Neuronal stem cell (in vitro differentiated cells): Measurements from ENCODE around the gene MEN1.

ENCODE experiments used
- DNase-seq: peaks from one replicate; pipeline ENCODE4 v3.0.0-alpha.2; 2013; ENCODE audit warnings: low spot score
- H2AFZ ChIP-seq: one replicate; pipeline ENCODE4 v1.6.1; 2013; ENCODE audit warnings: mild to moderate bottlenecking, low read length, inconsistent platforms
- H2AK5ac ChIP-seq: 2 replicates; pipeline ENCODE4 v1.6.1; 2013; ENCODE audit warnings: low read depth, mild to moderate bottlenecking, inconsistent platforms, low read length, moderate library complexity, mixed read lengths
- H2BK120ac ChIP-seq: 2 replicates; pipeline ENCODE4 v1.6.1; 2013; ENCODE audit warnings: low read depth, mild to moderate bottlenecking, inconsistent platforms, low read length, moderate library complexity, mixed read lengths
- H2BK12ac ChIP-seq: one replicate; pipeline ENCODE4 v1.6.1; 2013; ENCODE audit warnings: low read length, inconsistent platforms
- H2BK15ac ChIP-seq: 2 replicates; pipeline ENCODE4 v1.6.1; 2013; ENCODE audit warnings: mild to moderate bottlenecking, low read length, inconsistent platforms, mixed read lengths
- H2BK5ac ChIP-seq: one replicate; pipeline ENCODE4 v1.6.1; 2013; ENCODE audit warnings: inconsistent platforms, mild to moderate bottlenecking, low read length, moderate library complexity
- H3K14ac ChIP-seq: one replicate; pipeline ENCODE4 v1.6.1; 2013; ENCODE audit warnings: low read length, inconsistent platforms
- H3K18ac ChIP-seq: 2 replicates; pipeline ENCODE4 v1.6.1; 2013; ENCODE audit warnings: low read length, inconsistent platforms
- H3K23ac ChIP-seq: 2 replicates; pipeline ENCODE4 v1.6.1; 2013; ENCODE audit warnings: low read depth, mild to moderate bottlenecking, mixed read lengths, low read length, inconsistent platforms; ENCODE audit not compliant: poor library complexity
- H3K27ac ChIP-seq: replicated peaks from 3 replicates; pipeline ENCODE4 v1.5.1; 2013; ENCODE audit warnings: low read length, inconsistent platforms
- H3K27me3 ChIP-seq, 3 experiments: 2 replicates each; pipeline ENCODE4 v1.6.1; 2013; ENCODE audit warnings: low read length in 3 of 3, mild to moderate bottlenecking in 2 of 3, inconsistent platforms in 1 of 3, low read depth in 1 of 3, mixed read lengths in 1 of 3, moderate library complexity in 1 of 3; ENCODE audit not compliant: control insufficient read depth in 3 of 3, insufficient read depth in 3 of 3
- H3K36me3 ChIP-seq, 2 donors: replicated peaks in 1 of 2; 2 replicates each; pipeline ENCODE4 v1.6.1; 2013; ENCODE audit warnings: low read length in 2 of 2; ENCODE audit not compliant: control insufficient read depth in 2 of 2, insufficient read depth in 2 of 2
- H3K4ac ChIP-seq: 2 replicates; pipeline ENCODE4 v1.6.1; 2013; ENCODE audit warnings: inconsistent platforms, mild to moderate bottlenecking, low read length, moderate library complexity
- H3K4me1 ChIP-seq, 2 donors: 1 replicate in 1 of 2; 2 replicates in 1 of 2; pipeline ENCODE4 v1.6.1; 2013; ENCODE audit warnings: low read length in 2 of 2, low read depth in 1 of 2; ENCODE audit not compliant: control insufficient read depth in 2 of 2, insufficient read depth in 1 of 2
- H3K4me2 ChIP-seq: one replicate; pipeline ENCODE4 v1.6.1; 2013; ENCODE audit warnings: mild to moderate bottlenecking, low read length, inconsistent platforms; ENCODE audit not compliant: insufficient read depth, poor library complexity, severe bottlenecking
- H3K4me3 ChIP-seq, 2 donors: 2 replicates each; pipeline ENCODE4 v1.5.1; 2013; ENCODE audit warnings: low read length in 2 of 2, mild to moderate bottlenecking in 2 of 2, inconsistent platforms in 1 of 2, moderate library complexity in 1 of 2
- H3K79me1 ChIP-seq: one replicate; pipeline ENCODE4 v1.6.1; 2013; ENCODE audit warnings: low read depth, mild to moderate bottlenecking, inconsistent platforms, low read length, moderate library complexity
- H3K9ac ChIP-seq: one replicate; pipeline ENCODE4 v1.6.1; 2013; ENCODE audit warnings: mild to moderate bottlenecking, low read depth, low read length, inconsistent platforms; ENCODE audit not compliant: poor library complexity
- H3K9me3 ChIP-seq, 2 donors: replicated peaks in 1 of 2; 2 replicates each; pipeline versions ENCODE3 to v1.6.1; 2013; ENCODE audit warnings: low read length in 2 of 2, mild to moderate bottlenecking in 2 of 2, inconsistent platforms in 1 of 2, low read depth in 1 of 2, mixed read lengths in 1 of 2, moderate library complexity in 1 of 2; ENCODE audit not compliant: control insufficient read depth in 2 of 2, insufficient read depth in 1 of 2
- H4K8ac ChIP-seq: one replicate; pipeline ENCODE4 v1.6.1; 2013; ENCODE audit warnings: low read depth, mild to moderate bottlenecking, inconsistent platforms, low read length, moderate library complexity
- H4K91ac ChIP-seq: one replicate; pipeline ENCODE4 v1.6.1; 2013; ENCODE audit warnings: low read length, low read depth, mild to moderate bottlenecking, inconsistent platforms; ENCODE audit not compliant: poor library complexity
- WGBS, 2 donors: extraction: QIAGEN DNeasy Blood & Tissue Kit; methylation state at CpG; one replicate each; pipeline ENCODE4 v1.1.7; 2013; ENCODE audit warnings: missing lambda C conversion rate in 2 of 2, mixed read lengths in 1 of 2; ENCODE audit not compliant: insufficient read length in 2 of 2, insufficient replicate concordance in 1 of 2; ENCODE audit errors: extremely low coverage in 2 of 2; 5-methylcytosine and 5-hydroxymethylcytosine counted together

Gene MEN1

DNA sequence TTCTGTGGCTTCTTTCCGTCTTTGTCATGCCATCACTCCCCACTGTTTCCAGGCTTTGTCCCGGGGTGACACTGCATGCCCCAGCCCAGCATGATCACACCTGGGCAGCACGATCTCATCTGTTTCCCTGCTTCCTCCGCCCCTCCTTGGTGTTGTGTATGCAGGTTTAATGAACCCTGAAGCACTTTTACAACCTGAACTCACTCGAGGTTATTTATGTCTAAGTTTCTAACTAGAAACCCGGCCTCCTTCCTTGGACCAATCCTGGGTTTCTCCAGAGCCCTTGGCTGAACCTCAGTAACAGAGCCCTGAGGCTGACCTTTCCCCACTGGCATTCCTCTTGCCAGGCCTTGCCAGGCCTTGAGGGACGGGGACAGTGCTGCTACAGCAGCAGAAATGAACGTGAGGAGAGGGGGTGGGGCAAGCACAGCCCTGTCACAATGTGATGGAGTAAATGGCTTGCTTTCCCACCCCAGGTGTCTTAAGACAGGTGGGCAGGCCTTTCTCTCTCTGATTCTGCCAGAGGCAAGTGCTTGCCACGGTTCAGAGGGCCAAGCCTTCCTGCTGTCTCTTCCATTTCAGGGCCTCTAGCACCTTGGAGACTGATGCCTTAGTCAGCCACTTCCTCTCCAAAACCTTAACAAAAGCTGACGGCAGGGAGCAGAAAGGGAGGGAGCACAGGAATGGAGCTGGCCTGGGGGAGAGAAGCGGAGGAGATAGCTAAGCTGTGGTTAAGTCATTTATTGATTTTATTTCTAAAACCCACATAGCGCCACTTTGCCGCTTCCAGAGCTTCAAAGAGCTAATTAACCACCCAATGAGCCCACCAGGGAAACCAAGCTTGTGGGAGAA, 47.5 kb downstream of the MEN1 start:
- no peak overlapping the region for H3K23ac ChIP-seq
- WGBS, 2 donors = no CpG with 5 or more reads among the region's 13 CpGs
- no peak overlapping the region for H4K8ac ChIP-seq
- H2BK120ac ChIP-seq = no peak overlapping the region
- H3K36me3 ChIP-seq = peaks cover 39 to 58% of the 10 kb centered on the region in 2 donors
- H3K4me2 ChIP-seq = no peak overlapping the region
- H2BK5ac ChIP-seq = no peak overlapping the region
- no peak overlapping the region for H2BK15ac ChIP-seq
- no peak for DNase-seq
- H3K4ac ChIP-seq = no peak overlapping the region
- peak overlapping the region; percentile 49 for H3K27ac ChIP-seq
- H3K4me1 ChIP-seq = peaks cover 45 to 62% of the 10 kb centered on the region in 2 donors
- H3K9me3 ChIP-seq = no peaks in the 10 kb centered on the region
- H3K79me1 ChIP-seq = peaks cover 12% of the 10 kb centered on the region
- no peak overlapping the region for H4K91ac ChIP-seq
- no peak overlapping the region for H2AFZ ChIP-seq
- H3K27me3 ChIP-seq = no peaks in the 10 kb centered on the region
- H3K9ac ChIP-seq = no peak overlapping the region
- no peak overlapping the region for H3K18ac ChIP-seq
- no peak overlapping the region for H3K4me3 ChIP-seq
- no peak overlapping the region for H2BK12ac ChIP-seq
- no peak overlapping the region for H3K14ac ChIP-seq
- H2AK5ac ChIP-seq = no peak overlapping the region

GRCh38 chr11:64762277-64762673, 48.1 kb downstream of the MEN1 start:
- no peaks in the 10 kb centered on the region for H3K27me3 ChIP-seq
- no peak overlapping the region for H2BK120ac ChIP-seq
- no peak overlapping the region for H3K4me2 ChIP-seq
- H2AFZ ChIP-seq = no peak overlapping the region
- peaks cover 8% of the 10 kb centered on the region for H3K79me1 ChIP-seq
- H3K18ac ChIP-seq = no peak overlapping the region
- H2BK15ac ChIP-seq = no peak overlapping the region
- H2AK5ac ChIP-seq = no peak overlapping the region
- H3K4ac ChIP-seq = no peak overlapping the region
- no CpG with 5 or more reads among the region's 5 CpGs for WGBS, 2 donors
- H3K36me3 ChIP-seq = peaks cover 33 to 52% of the 10 kb centered on the region in 2 donors
- no peaks in the 10 kb centered on the region for H3K9me3 ChIP-seq
- peaks cover 45 to 62% of the 10 kb centered on the region in 2 donors for H3K4me1 ChIP-seq
- no peak overlapping the region for H2BK12ac ChIP-seq
- H4K91ac ChIP-seq = no peak overlapping the region
- H3K9ac ChIP-seq = no peak overlapping the region
- no peak overlapping the region for H4K8ac ChIP-seq
- H2BK5ac ChIP-seq = no peak overlapping the region
- H3K4me3 ChIP-seq = no peak overlapping the region
- H3K27ac ChIP-seq = peak overlapping the region; percentile 32
- H3K14ac ChIP-seq = no peak overlapping the region
- DNase-seq = no peak
- peak overlapping the region; percentile 93 for H3K23ac ChIP-seq

DNA sequence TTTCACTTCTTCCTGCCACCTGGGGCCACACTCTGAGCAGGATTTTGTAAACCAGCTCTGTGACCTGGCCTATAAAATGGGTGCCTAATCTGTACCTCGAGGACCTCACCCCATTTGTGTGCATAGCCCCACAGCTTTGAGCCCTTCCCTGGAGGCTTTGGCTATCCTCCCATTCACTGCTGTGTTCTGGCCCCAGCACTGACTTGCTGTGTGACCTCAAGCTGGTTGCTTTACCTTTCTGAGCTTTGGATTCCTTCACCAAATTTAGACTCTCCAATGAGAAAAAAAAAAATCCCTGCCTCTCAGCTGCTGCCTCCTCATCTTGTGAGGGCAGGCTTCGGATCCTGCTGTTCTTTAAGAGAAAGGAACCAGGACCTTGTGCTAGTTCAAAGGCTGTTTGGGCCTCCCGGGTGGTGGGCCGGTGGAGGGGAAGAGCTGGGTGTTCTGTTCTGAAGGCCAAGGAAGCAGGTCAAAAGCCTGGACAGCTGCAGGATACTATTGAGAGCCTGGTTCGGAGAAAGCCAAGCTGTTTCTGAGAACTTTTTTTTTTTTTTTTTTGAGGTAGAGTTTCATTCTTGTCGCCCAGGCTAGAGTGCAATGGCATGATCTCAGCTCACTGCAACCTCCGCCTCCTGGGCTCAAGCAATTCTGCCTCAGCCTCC, 49.5 kb downstream of the MEN1 start:
- Histone ChIP-seq H4K91ac (no peak overlapping the region), H2BK5ac (no peak overlapping the region), H3K27ac (peak overlapping the region; percentile 31), H3K4me3 (no peak overlapping the region), H3K79me1 (peaks cover 3% of the 10 kb centered on the region), H3K9ac (no peak overlapping the region), H2BK12ac (no peak overlapping the region), H3K27me3 (no peaks in the 10 kb centered on the region), H3K4me2 (no peak overlapping the region), H3K23ac (no peak overlapping the region), H3K36me3 (peaks cover 24 to 40% of the 10 kb centered on the region in 2 donors), H3K14ac (no peak overlapping the region), H3K9me3 (no peaks in the 10 kb centered on the region), H4K8ac (no peak overlapping the region), H2AK5ac (no peak overlapping the region), H2BK120ac (no peak overlapping the region), H3K4ac (no peak overlapping the region), H3K18ac (peak overlapping the region; percentile 65), H2BK15ac (no peak overlapping the region), H3K4me1 (peaks cover 43 to 62% of the 10 kb centered on the region in 2 donors), H2AFZ (no peak overlapping the region)
- DNase-seq = no peak
- WGBS, 2 donors = no CpG with 5 or more reads among the region's 7 CpGs
